ENCODE data around the gene AANAT.

GRCh38 chr17:76462556-76463290 lies 4.7 kb upstream of the AANAT start:
- TF ChIP-seq GLIS3 (CRISPR knock-in tag; IDR thresholded peaks at IDR 0.05) (no peak), RARB (CRISPR knock-in tag; IDR thresholded peaks at IDR 0.05) (no peak), SNAI2 (CRISPR knock-in tag; IDR thresholded peaks at IDR 0.05) (no peak), ZC3H10 (CRISPR knock-in tag; IDR thresholded peaks at IDR 0.05) (no peak), CSRNP3 (CRISPR knock-in tag; IDR thresholded peaks at IDR 0.05) (no peak), ZNF70 (CRISPR knock-in tag; IDR thresholded peaks at IDR 0.05) (no peak), ISL1 (CRISPR knock-in tag; IDR thresholded peaks at IDR 0.05) (no peak)
- TF ChIP-seq, protein P1, sequence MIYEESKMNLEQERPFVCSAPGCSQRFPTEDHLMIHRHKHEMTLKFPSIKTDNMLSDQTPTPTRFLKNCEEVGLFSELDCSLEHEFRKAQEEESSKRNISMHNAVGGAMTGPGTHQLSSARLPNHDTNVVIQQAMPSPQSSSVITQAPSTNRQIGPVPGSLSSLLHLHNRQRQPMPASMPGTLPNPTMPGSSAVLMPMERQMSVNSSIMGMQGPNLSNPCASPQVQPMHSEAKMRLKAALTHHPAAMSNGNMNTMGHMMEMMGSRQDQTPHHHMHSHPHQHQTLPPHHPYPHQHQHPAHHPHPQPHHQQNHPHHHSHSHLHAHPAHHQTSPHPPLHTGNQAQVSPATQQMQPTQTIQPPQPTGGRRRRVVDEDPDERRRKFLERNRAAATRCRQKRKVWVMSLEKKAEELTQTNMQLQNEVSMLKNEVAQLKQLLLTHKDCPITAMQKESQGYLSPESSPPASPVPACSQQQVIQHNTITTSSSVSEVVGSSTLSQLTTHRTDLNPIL (CRISPR knock-in tag; IDR thresholded peaks at IDR 0.05; ENCODE audit: low read depth) = no peak
- TF ChIP-seq, protein P2, sequence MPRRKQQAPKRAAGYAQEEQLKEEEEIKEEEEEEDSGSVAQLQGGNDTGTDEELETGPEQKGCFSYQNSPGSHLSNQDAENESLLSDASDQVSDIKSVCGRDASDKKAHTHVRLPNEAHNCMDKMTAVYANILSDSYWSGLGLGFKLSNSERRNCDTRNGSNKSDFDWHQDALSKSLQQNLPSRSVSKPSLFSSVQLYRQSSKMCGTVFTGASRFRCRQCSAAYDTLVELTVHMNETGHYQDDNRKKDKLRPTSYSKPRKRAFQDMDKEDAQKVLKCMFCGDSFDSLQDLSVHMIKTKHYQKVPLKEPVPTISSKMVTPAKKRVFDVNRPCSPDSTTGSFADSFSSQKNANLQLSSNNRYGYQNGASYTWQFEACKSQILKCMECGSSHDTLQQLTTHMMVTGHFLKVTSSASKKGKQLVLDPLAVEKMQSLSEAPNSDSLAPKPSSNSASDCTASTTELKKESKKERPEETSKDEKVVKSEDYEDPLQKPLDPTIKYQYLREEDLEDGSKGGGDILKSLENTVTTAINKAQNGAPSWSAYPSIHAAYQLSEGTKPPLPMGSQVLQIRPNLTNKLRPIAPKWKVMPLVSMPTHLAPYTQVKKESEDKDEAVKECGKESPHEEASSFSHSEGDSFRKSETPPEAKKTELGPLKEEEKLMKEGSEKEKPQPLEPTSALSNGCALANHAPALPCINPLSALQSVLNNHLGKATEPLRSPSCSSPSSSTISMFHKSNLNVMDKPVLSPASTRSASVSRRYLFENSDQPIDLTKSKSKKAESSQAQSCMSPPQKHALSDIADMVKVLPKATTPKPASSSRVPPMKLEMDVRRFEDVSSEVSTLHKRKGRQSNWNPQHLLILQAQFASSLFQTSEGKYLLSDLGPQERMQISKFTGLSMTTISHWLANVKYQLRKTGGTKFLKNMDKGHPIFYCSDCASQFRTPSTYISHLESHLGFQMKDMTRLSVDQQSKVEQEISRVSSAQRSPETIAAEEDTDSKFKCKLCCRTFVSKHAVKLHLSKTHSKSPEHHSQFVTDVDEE (CRISPR knock-in tag; IDR thresholded peaks at IDR 0.05) = no peak
- TF ChIP-seq, protein P3, sequence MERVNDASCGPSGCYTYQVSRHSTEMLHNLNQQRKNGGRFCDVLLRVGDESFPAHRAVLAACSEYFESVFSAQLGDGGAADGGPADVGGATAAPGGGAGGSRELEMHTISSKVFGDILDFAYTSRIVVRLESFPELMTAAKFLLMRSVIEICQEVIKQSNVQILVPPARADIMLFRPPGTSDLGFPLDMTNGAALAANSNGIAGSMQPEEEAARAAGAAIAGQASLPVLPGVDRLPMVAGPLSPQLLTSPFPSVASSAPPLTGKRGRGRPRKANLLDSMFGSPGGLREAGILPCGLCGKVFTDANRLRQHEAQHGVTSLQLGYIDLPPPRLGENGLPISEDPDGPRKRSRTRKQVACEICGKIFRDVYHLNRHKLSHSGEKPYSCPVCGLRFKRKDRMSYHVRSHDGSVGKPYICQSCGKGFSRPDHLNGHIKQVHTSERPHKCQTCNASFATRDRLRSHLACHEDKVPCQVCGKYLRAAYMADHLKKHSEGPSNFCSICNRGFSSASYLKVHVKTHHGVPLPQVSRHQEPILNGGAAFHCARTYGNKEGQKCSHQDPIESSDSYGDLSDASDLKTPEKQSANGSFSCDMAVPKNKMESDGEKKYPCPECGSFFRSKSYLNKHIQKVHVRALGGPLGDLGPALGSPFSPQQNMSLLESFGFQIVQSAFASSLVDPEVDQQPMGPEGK (CRISPR knock-in tag; IDR thresholded peaks at IDR 0.05; ENCODE audit: borderline replicate concordance) = no peak
- TF ChIP-seq, protein P4, sequence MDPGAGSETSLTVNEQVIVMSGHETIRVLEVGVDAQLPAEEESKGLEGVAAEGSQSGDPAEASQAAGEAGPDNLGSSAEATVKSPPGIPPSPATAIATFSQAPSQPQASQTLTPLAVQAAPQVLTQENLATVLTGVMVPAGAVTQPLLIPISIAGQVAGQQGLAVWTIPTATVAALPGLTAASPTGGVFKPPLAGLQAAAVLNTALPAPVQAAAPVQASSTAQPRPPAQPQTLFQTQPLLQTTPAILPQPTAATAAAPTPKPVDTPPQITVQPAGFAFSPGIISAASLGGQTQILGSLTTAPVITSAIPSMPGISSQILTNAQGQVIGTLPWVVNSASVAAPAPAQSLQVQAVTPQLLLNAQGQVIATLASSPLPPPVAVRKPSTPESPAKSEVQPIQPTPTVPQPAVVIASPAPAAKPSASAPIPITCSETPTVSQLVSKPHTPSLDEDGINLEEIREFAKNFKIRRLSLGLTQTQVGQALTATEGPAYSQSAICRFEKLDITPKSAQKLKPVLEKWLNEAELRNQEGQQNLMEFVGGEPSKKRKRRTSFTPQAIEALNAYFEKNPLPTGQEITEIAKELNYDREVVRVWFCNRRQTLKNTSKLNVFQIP (CRISPR knock-in tag; IDR thresholded peaks at IDR 0.05; ENCODE audit: borderline replicate concordance, low read depth) = no peak

Data from SK-N-SH treated with all-trans-retinoic acid at 6 μM for 48 hours (cell line).